Activated CD4-positive, alpha-beta T cell treated with anti-CD3 and anti-CD28 coated beads, Interleukin-2, amount 10 ng/mL, durations not matched to agents 7 days and 5 days (primary cell): ENCODE results near the gene RNF223. TPM values are rescaled to one million over a fixed set of nuclear protein-coding genes. Genes with fewer than 3 reads are reported as not detected.
"Not testable (repeated sequence)": the region's sequence is repeated elsewhere in the genome, so short reads cannot be mapped to it uniquely, and the experiment has no call there.

Source experiments
- CTCF ChIA-PET: fragments of 350-600 bp; sonication (Branson Sonifier 250); formaldehyde crosslinking; loops from one replicate; lab custom pipeline; 2021; ENCODE audit warnings: antibody characterized with exemption; lab: Charles Lee
- POLR2A ChIA-PET: fragments of 350-600 bp; sonication (Branson Sonifier 250); formaldehyde crosslinking; loops from one replicate; lab custom pipeline; 2021; ENCODE audit warnings: antibody characterized with exemption; lab: Charles Lee
- DNase-seq: peaks from one replicate; pipeline ENCODE4 v3.0.0-alpha.2; 2020
- H3K27ac Mint-ChIP-seq: one replicate; pipeline ENCODE4 v1.8.0; 2021; ENCODE audit warnings: mild to moderate bottlenecking, moderate library complexity, mixed read lengths
- H3K27me3 Mint-ChIP-seq: one replicate; pipeline ENCODE4 v1.8.0; 2021; ENCODE audit warnings: mixed read lengths
- H3K36me3 Mint-ChIP-seq: one replicate; pipeline ENCODE4 v1.8.0; 2021; ENCODE audit warnings: low read depth, mixed read lengths
- H3K4me1 Mint-ChIP-seq: one replicate; pipeline ENCODE4 v1.8.0; 2021; ENCODE audit warnings: mixed read lengths
- H3K4me3 Mint-ChIP-seq: one replicate; pipeline ENCODE4 v1.8.0; 2021; ENCODE audit warnings: mild to moderate bottlenecking, moderate library complexity, mixed read lengths
- H3K9me3 Mint-ChIP-seq: one replicate; pipeline ENCODE4 v1.8.0; 2021; ENCODE audit warnings: mixed read lengths
- total RNA-seq, 2 experiments: library from RNA; stranded (reverse); gene quantifications; one replicate each; pipeline ENCODE4 v1.2.3, GENCODE V29; 2021

Gene RNF223
- total RNA-seq, 2 experiments from 2014 or later, result not detected

GRCh38 chr1:1082776-1083415, 8.8 kb upstream of the RNF223 start:
- POLR2A ChIA-PET, result no interaction called here
- no peak for DNase-seq
- Mint-ChIP-seq H3K4me1 (peaks cover 2% of the 10 kb centered on the region), H3K27me3 (no peaks in the 10 kb centered on the region), H3K27ac (no peak overlapping the region), H3K36me3 (no peaks in the 10 kb centered on the region), H3K4me3 (no peak overlapping the region), H3K9me3 (no peaks in the 10 kb centered on the region)
- CTCF ChIA-PET, result interaction anchor here (1.5 kb wide), 1 partner anchor 19 kb away, joined by 3 read pairs; no protein-coding TSS in a partner anchor

GRCh38 chr1:1082239-1082775, 8.2 kb upstream of the RNF223 start:
- ChIA-PET CTCF (interaction anchor here (1.5 kb wide), 1 partner anchor 18 kb away, joined by 3 read pairs; no protein-coding TSS in a partner anchor), POLR2A (no interaction called here)
- no peak for DNase-seq
- Mint-ChIP-seq H3K27ac (no peak overlapping the region), H3K4me3 (no peak overlapping the region), H3K9me3 (no peaks in the 10 kb centered on the region), H3K4me1 (peaks cover 2% of the 10 kb centered on the region), H3K36me3 (no peaks in the 10 kb centered on the region), H3K27me3 (no peaks in the 10 kb centered on the region)

- no peaks in the 10 kb centered on the region for H3K27me3 Mint-ChIP-seq
- no peak for DNase-seq
- CTCF ChIA-PET, result interaction anchor here (0.9 to 1.5 kb wide), 2 partner anchors 11 to 18 kb away, joined by 3 to 4 read pairs; no protein-coding TSS in a partner anchor
- POLR2A ChIA-PET, result no interaction called here
- no peak overlapping the region for H3K4me3 Mint-ChIP-seq
- no peaks in the 10 kb centered on the region for H3K9me3 Mint-ChIP-seq
- peaks cover 2% of the 10 kb centered on the region for H3K4me1 Mint-ChIP-seq
- H3K36me3 Mint-ChIP-seq, result no peaks in the 10 kb centered on the region
- H3K27ac Mint-ChIP-seq, result no peak overlapping the region
Measured at GRCh38 chr1:1081311-1082238, 7.5 kb upstream of the RNF223 start.

- POLR2A ChIA-PET, result no interaction called here
- Mint-ChIP-seq H3K4me1 (peaks cover 2% of the 10 kb centered on the region), H3K9me3 (no peaks in the 10 kb centered on the region), H3K27ac (no peak overlapping the region), H3K27me3 (no peaks in the 10 kb centered on the region), H3K36me3 (no peaks in the 10 kb centered on the region), H3K4me3 (no peak overlapping the region)
- CTCF ChIA-PET, result interaction anchor here (0.9 kb wide), 1 partner anchor 12 kb away, joined by 4 read pairs; no protein-coding TSS in a partner anchor
- DNase-seq, result no peak
Measured at GRCh38 chr1:1080951-1081310, 6.8 kb upstream of the RNF223 start.

- peaks cover 2% of the 10 kb centered on the region for H3K4me1 Mint-ChIP-seq
- ChIA-PET POLR2A (no interaction called here), CTCF (interaction anchor here (1.2 to 1.5 kb wide), 2 partner anchors 12 to 16 kb away, joined by 3 to 6 read pairs; no protein-coding TSS in a partner anchor)
- no peaks in the 10 kb centered on the region for H3K9me3 Mint-ChIP-seq
- no peak overlapping the region for H3K4me3 Mint-ChIP-seq
- DNase-seq, result no peak
- no peaks in the 10 kb centered on the region for H3K36me3 Mint-ChIP-seq
- no peak overlapping the region for H3K27ac Mint-ChIP-seq
- H3K27me3 Mint-ChIP-seq, result no peaks in the 10 kb centered on the region
Measured at GRCh38 chr1:1080122-1080757, 6.1 kb upstream of the RNF223 start.

- Mint-ChIP-seq H3K27me3 (no peaks in the 10 kb centered on the region), H3K9me3 (no peaks in the 10 kb centered on the region), H3K4me3 (no peak overlapping the region), H3K36me3 (no peaks in the 10 kb centered on the region), H3K4me1 (peaks cover 2% of the 10 kb centered on the region), H3K27ac (no peak overlapping the region)
- DNase-seq, result no peak
- POLR2A ChIA-PET, result no interaction called here
- CTCF ChIA-PET, result interaction anchor here (1.2 to 1.5 kb wide), 2 partner anchors 13 to 16 kb away, joined by 3 to 6 read pairs; no protein-coding TSS in a partner anchor
Measured at GRCh38 chr1:1079408-1080121, 5.5 kb upstream of the RNF223 start.

GRCh38 chr1:1077396-1077795, 3.3 kb upstream of the RNF223 start:
- H3K4me1 Mint-ChIP-seq, CTCF ChIA-PET, H3K4me3 Mint-ChIP-seq, DNase-seq, H3K27me3 Mint-ChIP-seq, H3K9me3 Mint-ChIP-seq, H3K36me3 Mint-ChIP-seq, H3K27ac Mint-ChIP-seq, POLR2A ChIA-PET: not testable (repeated sequence)

GRCh38 chr1:1075148-1075935, 1.2 kb upstream of the RNF223 start:
- Mint-ChIP-seq H3K36me3 (no peaks in the 10 kb centered on the region), H3K4me1 (peaks cover 2% of the 10 kb centered on the region), H3K27ac (no peak overlapping the region), H3K27me3 (no peaks in the 10 kb centered on the region), H3K9me3 (no peaks in the 10 kb centered on the region), H3K4me3 (no peak overlapping the region)
- no peak for DNase-seq
- CTCF ChIA-PET, result interaction anchor here (1.9 kb wide), 1 partner anchor 12 kb away, joined by 9 read pairs; no protein-coding TSS in a partner anchor
- POLR2A ChIA-PET, result no interaction called here

- H3K27ac Mint-ChIP-seq, result no peak overlapping the region
- ChIA-PET POLR2A (no interaction called here), CTCF (interaction anchor here (1.9 kb wide), 1 partner anchor 11 kb away, joined by 9 read pairs; no protein-coding TSS in a partner anchor)
- H3K27me3 Mint-ChIP-seq, result no peaks in the 10 kb centered on the region
- H3K4me1 Mint-ChIP-seq, result peaks cover 2% of the 10 kb centered on the region
- DNase-seq, result no peak
- no peaks in the 10 kb centered on the region for H3K9me3 Mint-ChIP-seq
- no peaks in the 10 kb centered on the region for H3K36me3 Mint-ChIP-seq
- no peak overlapping the region for H3K4me3 Mint-ChIP-seq
Measured at GRCh38 chr1:1074631-1075147, 583 bp upstream of the RNF223 start.

- Mint-ChIP-seq H3K4me3 (no peak overlapping the region), H3K27me3 (no peaks in the 10 kb centered on the region), H3K36me3 (no peaks in the 10 kb centered on the region), H3K9me3 (no peaks in the 10 kb centered on the region), H3K4me1 (peaks cover 3% of the 10 kb centered on the region), H3K27ac (no peak overlapping the region)
- ChIA-PET POLR2A (no interaction called here), CTCF (interaction anchor here (0.9 to 1.3 kb wide), 4 partner anchors 9 to 431 kb away, joined by 3 to 6 read pairs (median 4); no protein-coding TSS in a partner anchor)
- no peak for DNase-seq
Measured at GRCh38 chr1:1072849-1073742, 1.0 kb downstream of the RNF223 start.
